GM12878 (cell line): ENCODE measurements around the gene PSMA7. TPM values are rescaled to one million over a fixed set of nuclear protein-coding genes. Genes with fewer than 3 reads are reported as not detected.

Source experiments
- ATAC-seq: fragments of 200-7000 bp; cut with Tn5 transposase; 3 replicates; pipeline ENCODE4 v1.9.1; 2020; ENCODE audit warnings: mild to moderate bottlenecking, moderate library complexity
- BruUV-seq: library from RNA; stranded (reverse); fragments of 400-500 nt; replicated peaks from 2 replicates; lab custom pipeline; 2021; lab: Mats Ljungman, UMichigan
- CTCF ChIA-PET: fragments of 300-600 bp; sonication (Branson Sonifier 250); formaldehyde crosslinking; extraction: SDS; loops from one replicate; lab custom pipeline; 2021; ENCODE audit warnings: inconsistent platforms; lab: Yijun Ruan, JAX
- POLR2A ChIA-PET: fragments of 350-600 bp; formaldehyde crosslinking; extraction: SDS; loops from one replicate; lab custom pipeline; 2021; ENCODE audit warnings: inconsistent platforms; lab: Charles Lee
- RAD21 ChIA-PET: fragments of 300-600 bp; sonication (Branson Sonifier 250); formaldehyde crosslinking; loops from one replicate; lab custom pipeline; 2023; ENCODE audit warnings: antibody characterized with exemption; ENCODE audit not compliant: unreplicated experiment; lab: Charles Lee
- SMC1A ChIA-PET: fragments of 300-600 bp; sonication (Branson Sonifier 250); formaldehyde crosslinking; loops from one replicate; lab custom pipeline; 2023; ENCODE audit not compliant: unreplicated experiment, uncharacterized antibody; lab: Charles Lee
- DNase-seq: peaks from one replicate; pipeline ENCODE4 v3.0.0-alpha.2; 2011; ENCODE audit warnings: low read depth, low spot score
- FAIRE-seq: peaks from 3 replicates; lab custom pipeline; 2011; peaks lifted over from hg19 to GRCh38; lab: Jason Lieb, UNC
- H2AFZ ChIP-seq: 2 replicates; pipeline ENCODE4 v1.6.0; 2011; ENCODE audit warnings: low read depth, low read length, control low read depth; ENCODE audit not compliant: control insufficient read depth
- H3K27ac ChIP-seq: 2 replicates; pipeline ENCODE4 v1.5.1; 2011; ENCODE audit warnings: control low read depth; ENCODE audit not compliant: control insufficient read depth, insufficient read depth
- H3K27me3 ChIP-seq, 2 experiments: replicated peaks in 1 of 2; 2 replicates each; pipeline versions ENCODE4 v1.6.0 to v1.6.1; 2011; ENCODE audit warnings: low read length in 1 of 2; ENCODE audit not compliant: control insufficient read depth in 2 of 2, insufficient read depth in 2 of 2
- H3K36me3 ChIP-seq, 2 experiments: 2 replicates each; pipeline ENCODE4 v1.5.1; 2011; ENCODE audit warnings: low read length in 1 of 2; ENCODE audit not compliant: control insufficient read depth in 2 of 2, insufficient read depth in 2 of 2
- H3K4me1 ChIP-seq: 2 replicates; pipeline ENCODE4 v1.6.1; 2011; ENCODE audit warnings: mild to moderate bottlenecking, low read length, moderate library complexity, mixed read lengths; ENCODE audit not compliant: control insufficient read depth, insufficient read depth
- H3K4me2 ChIP-seq: 2 replicates; pipeline ENCODE4 v1.6.0; 2011; ENCODE audit warnings: control low read depth; ENCODE audit not compliant: control insufficient read depth, insufficient read depth
- H3K4me3 ChIP-seq: fragments of 200-600 bp; sonication (generic); 2 replicates; pipeline ENCODE4 v1.5.1; 2016
- H3K79me2 ChIP-seq: 2 replicates; pipeline ENCODE4 v1.6.0; 2011; ENCODE audit warnings: low read length; ENCODE audit not compliant: control insufficient read depth, insufficient read depth
- H3K9ac ChIP-seq: 2 replicates; pipeline ENCODE4 v1.8.0; 2011; ENCODE audit warnings: low read length, control low read depth, mixed read lengths; ENCODE audit not compliant: control insufficient read depth, insufficient read depth
- H3K9me3 ChIP-seq: replicated peaks from 3 replicates; pipeline ENCODE4 v1.5.1; 2011; ENCODE audit warnings: mild to moderate bottlenecking, low read length; ENCODE audit not compliant: control insufficient read depth, insufficient read depth
- H4K20me1 ChIP-seq: 2 replicates; pipeline ENCODE4 v1.6.0; 2011; ENCODE audit not compliant: control insufficient read depth, insufficient read depth
- CUX1 ChIP-seq: IDR thresholded peaks from 2 replicates; pipeline ENCODE4 v1.6.1; 2012; ENCODE audit warnings: improper control_type of control experiment, low read depth, low read length; ENCODE audit not compliant: insufficient replicate concordance
- IRF4 ChIP-seq: IDR thresholded peaks from 2 replicates; pipeline ENCODE4 v1.6.1; 2011; ENCODE audit warnings: low read depth, low read length
- KAT2A ChIP-seq: conservative IDR thresholded peaks from 2 replicates; pipeline ENCODE4 v1.6.1; 2011; ENCODE audit warnings: low read depth, low read length; ENCODE audit not compliant: control insufficient read depth
- MEF2A ChIP-seq: IDR thresholded peaks from 2 replicates; pipeline ENCODE4 v1.6.1; 2011; ENCODE audit warnings: low read depth, mild to moderate bottlenecking, low read length, moderate library complexity; ENCODE audit not compliant: insufficient read depth
- NBN ChIP-seq: fragments of 450-650 bp; IDR thresholded peaks from 2 replicates; pipeline ENCODE4 v1.6.1; 2016
- PML ChIP-seq: IDR thresholded peaks from 2 replicates; pipeline ENCODE4 v1.6.1; 2012; ENCODE audit warnings: low read length, inconsistent platforms
- POLR2AphosphoS5 ChIP-seq: IDR thresholded peaks from 2 replicates; pipeline ENCODE4 v1.6.1; 2011; ENCODE audit warnings: mild to moderate bottlenecking, low read length, inconsistent platforms
- RELB ChIP-seq: fragments of 450-650 bp; IDR thresholded peaks from 2 replicates; pipeline ENCODE4 v1.6.1; 2017; ENCODE audit warnings: low read depth, mild to moderate bottlenecking, moderate library complexity
- SUZ12 ChIP-seq: fragments of 200-600 bp; sonication (generic); IDR thresholded peaks from one replicate; pipeline ENCODE4 v1.6.1; 2018; ENCODE audit warnings: antibody characterized with exemption, mild to moderate bottlenecking; ENCODE audit not compliant: unreplicated experiment
- ZNF622 ChIP-seq: fragments of 450-650 bp; IDR thresholded peaks from 2 replicates; pipeline ENCODE4 v1.6.1; 2017; ENCODE audit warnings: mild to moderate bottlenecking, inconsistent platforms
- WGBS: methylation state at CpG from one replicate; pipeline ENCODE4 v1.1.6; 2016; ENCODE audit warnings: low lambda C conversion rate; ENCODE audit not compliant: insufficient replicate concordance, insufficient coverage; ENCODE audit errors: missing lambda C conversion rate; 5-methylcytosine and 5-hydroxymethylcytosine counted together
- in situ Hi-C: fragments of 300-500 bp; cut with MboI; formaldehyde crosslinking; loops from 9 replicates; pipeline ENCODE4 v1.14.3; 2018; ENCODE audit warnings: mixed read lengths
- intact Hi-C: fragments of 100-400 bp; cut with micrococcal nuclease; formaldehyde crosslinking; loops from one replicate; pipeline ENCODE4 v1.14.2; 2022; ENCODE audit not compliant: unreplicated experiment
- polyA plus RNA-seq, 11 experiments: library from polyadenylated mRNA; depleted of rRNA in 4 of 11; unstranded in 6 of 11; stranded (reverse) in 5 of 11; fragments of >200 nt; fragmentation: Nextera tagmentation in 4 of 11; fragmentation: Illumina TruSeq in 1 of 11; extraction: Ambion mirVana in 4 of 11; extraction: Trizol in 1 of 11; gene quantifications; 1 replicate in 1 of 11; 2 replicates in 10 of 11; pipeline versions ENCODE4 v1.2.1 to v1.2.3, GENCODE V29; 2011 to 2016; ENCODE audit warnings: inconsistent platforms in 2 of 11, missing spikeins in 2 of 11, low read depth in 1 of 11
- total RNA-seq, 4 experiments: library from RNA; depleted of rRNA in 3 of 4; stranded (reverse); fragments of >200 nt in 3 of 4; fragmentation: Illumina TruSeq in 1 of 4; extraction: Trizol in 1 of 4; gene quantifications; 2 replicates each; pipeline versions ENCODE4 v1.2.1 to v1.2.3, GENCODE V29; 2013 to 2021
- TF ChIP-seq, protein P1 (sequence below): fragments of 450-650 bp; IDR thresholded peaks from 2 replicates; pipeline ENCODE4 v1.6.1; 2014; ENCODE audit warnings: mild to moderate bottlenecking
- TF ChIP-seq, protein P2 (sequence below): fragments of 450-650 bp; formaldehyde crosslinking; IDR thresholded peaks from 2 replicates; pipeline ENCODE4 v1.5.0; 2022; ENCODE audit warnings: mild to moderate bottlenecking, missing genetic modification characterization

The PSMA7 gene
- total and polyA plus RNA-seq, 10 of the 15 experiments (the other 5 are each of a cell fraction or from before 2014, with no cell fraction given), result 216 to 857 (median 368) TPM

- ChIA-PET CTCF (no interaction called here), RAD21 (no interaction called here), SMC1A (no interaction called here), POLR2A (no interaction called here)
- H3K4me2 ChIP-seq, result no peak overlapping the region
- no peak overlapping the region for H2AFZ ChIP-seq
- in situ Hi-C loops, result no loop called here
- ATAC-seq (no peak), DNase-seq (no peak), FAIRE-seq (no peak)
- no peaks in the 10 kb centered on the region for H3K27me3 ChIP-seq
- H3K9me3 ChIP-seq, result no peaks in the 10 kb centered on the region
- BruUV-seq, result no TSS peak
- H3K27ac ChIP-seq, result no peak overlapping the region
- H3K4me1 ChIP-seq, result no peaks in the 10 kb centered on the region
- no peaks in the 10 kb centered on the region for H4K20me1 ChIP-seq
- WGBS, result 90% methylated on average over 19 of the region's 19 CpGs
- H3K36me3 ChIP-seq, result peaks cover 0 to 2% of the 10 kb centered on the region in 2 experiments
- intact Hi-C loops, result no loop called here
- H3K4me3 ChIP-seq, result no peak overlapping the region
- H3K9ac ChIP-seq, result no peak overlapping the region
- peaks cover 11% of the 10 kb centered on the region for H3K79me2 ChIP-seq
- TF ChIP-seq NBN (no peak), POLR2AphosphoS5 (no peak), SUZ12 (no peak), IRF4 (no peak), ZNF622 (no peak), CUX1 (no peak), PML (no peak), RELB (no peak), MEF2A (no peak), KAT2A (no peak)
- TF ChIP-seq, protein P1, sequence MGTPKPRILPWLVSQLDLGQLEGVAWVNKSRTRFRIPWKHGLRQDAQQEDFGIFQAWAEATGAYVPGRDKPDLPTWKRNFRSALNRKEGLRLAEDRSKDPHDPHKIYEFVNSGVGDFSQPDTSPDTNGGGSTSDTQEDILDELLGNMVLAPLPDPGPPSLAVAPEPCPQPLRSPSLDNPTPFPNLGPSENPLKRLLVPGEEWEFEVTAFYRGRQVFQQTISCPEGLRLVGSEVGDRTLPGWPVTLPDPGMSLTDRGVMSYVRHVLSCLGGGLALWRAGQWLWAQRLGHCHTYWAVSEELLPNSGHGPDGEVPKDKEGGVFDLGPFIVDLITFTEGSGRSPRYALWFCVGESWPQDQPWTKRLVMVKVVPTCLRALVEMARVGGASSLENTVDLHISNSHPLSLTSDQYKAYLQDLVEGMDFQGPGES, result no peak
- TF ChIP-seq, protein P2, sequence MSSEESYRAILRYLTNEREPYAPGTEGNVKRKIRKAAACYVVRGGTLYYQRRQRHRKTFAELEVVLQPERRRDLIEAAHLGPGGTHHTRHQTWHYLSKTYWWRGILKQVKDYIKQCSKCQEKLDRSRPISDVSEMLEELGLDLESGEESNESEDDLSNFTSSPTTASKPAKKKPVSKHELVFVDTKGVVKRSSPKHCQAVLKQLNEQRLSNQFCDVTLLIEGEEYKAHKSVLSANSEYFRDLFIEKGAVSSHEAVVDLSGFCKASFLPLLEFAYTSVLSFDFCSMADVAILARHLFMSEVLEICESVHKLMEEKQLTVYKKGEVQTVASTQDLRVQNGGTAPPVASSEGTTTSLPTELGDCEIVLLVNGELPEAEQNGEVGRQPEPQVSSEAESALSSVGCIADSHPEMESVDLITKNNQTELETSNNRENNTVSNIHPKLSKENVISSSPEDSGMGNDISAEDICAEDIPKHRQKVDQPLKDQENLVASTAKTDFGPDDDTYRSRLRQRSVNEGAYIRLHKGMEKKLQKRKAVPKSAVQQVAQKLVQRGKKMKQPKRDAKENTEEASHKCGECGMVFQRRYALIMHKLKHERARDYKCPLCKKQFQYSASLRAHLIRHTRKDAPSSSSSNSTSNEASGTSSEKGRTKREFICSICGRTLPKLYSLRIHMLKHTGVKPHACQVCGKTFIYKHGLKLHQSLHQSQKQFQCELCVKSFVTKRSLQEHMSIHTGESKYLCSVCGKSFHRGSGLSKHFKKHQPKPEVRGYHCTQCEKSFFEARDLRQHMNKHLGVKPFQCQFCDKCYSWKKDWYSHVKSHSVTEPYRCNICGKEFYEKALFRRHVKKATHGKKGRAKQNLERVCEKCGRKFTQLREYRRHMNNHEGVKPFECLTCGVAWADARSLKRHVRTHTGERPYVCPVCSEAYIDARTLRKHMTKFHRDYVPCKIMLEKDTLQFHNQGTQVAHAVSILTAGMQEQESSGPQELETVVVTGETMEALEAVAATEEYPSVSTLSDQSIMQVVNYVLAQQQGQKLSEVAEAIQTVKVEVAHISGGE (CRISPR knock-in tag), result no peak
These were observed 35.3 kb upstream of the PSMA7 start for GRCh38 chr20:62178316-62179161.
